NB4 (cell line): ENCODE data around the gene MAS1.

Source experiments
- TF ChIP-seq, protein P1 (sequence below): IDR thresholded peaks from one replicate; pipeline ENCODE4 v1.5.1; 2012; ENCODE audit warnings: low read depth, low read length
- TF ChIP-seq, protein P2 (sequence below): IDR thresholded peaks from 2 replicates; pipeline ENCODE4 v1.6.1; 2011; ENCODE audit warnings: low read depth, low read length

DNA sequence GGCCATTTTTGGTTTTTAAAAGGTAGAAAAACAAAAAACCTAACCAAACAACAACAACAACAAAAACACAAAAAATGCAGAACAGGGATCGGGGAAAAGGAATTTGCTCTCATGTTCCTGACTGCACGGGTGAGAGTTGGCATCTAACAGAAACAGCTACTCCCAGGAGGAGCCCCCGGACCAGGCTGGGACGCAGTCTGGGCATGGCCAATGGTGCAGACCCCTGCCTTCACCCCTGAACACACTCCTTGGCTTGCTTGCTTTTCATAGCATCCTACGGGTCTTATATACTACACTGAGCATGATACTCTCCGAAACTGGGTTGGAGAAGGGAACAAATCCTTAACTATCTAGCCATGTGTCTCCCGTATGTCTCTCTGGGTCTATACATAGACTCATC is 587 bp upstream of the MAS1 start:
- TF ChIP-seq, protein P1, sequence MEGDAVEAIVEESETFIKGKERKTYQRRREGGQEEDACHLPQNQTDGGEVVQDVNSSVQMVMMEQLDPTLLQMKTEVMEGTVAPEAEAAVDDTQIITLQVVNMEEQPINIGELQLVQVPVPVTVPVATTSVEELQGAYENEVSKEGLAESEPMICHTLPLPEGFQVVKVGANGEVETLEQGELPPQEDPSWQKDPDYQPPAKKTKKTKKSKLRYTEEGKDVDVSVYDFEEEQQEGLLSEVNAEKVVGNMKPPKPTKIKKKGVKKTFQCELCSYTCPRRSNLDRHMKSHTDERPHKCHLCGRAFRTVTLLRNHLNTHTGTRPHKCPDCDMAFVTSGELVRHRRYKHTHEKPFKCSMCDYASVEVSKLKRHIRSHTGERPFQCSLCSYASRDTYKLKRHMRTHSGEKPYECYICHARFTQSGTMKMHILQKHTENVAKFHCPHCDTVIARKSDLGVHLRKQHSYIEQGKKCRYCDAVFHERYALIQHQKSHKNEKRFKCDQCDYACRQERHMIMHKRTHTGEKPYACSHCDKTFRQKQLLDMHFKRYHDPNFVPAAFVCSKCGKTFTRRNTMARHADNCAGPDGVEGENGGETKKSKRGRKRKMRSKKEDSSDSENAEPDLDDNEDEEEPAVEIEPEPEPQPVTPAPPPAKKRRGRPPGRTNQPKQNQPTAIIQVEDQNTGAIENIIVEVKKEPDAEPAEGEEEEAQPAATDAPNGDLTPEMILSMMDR: no peak
- TF ChIP-seq, protein P2, sequence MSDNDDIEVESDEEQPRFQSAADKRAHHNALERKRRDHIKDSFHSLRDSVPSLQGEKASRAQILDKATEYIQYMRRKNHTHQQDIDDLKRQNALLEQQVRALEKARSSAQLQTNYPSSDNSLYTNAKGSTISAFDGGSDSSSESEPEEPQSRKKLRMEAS: no peak
